NCI-H1105 (cell line): ENCODE results near the gene TNN.

Source experiments
- DNase-seq: peaks from one replicate; lab custom pipeline; 2025; lab: John Stamatoyannopoulos, UW

The TNN gene

DNA sequence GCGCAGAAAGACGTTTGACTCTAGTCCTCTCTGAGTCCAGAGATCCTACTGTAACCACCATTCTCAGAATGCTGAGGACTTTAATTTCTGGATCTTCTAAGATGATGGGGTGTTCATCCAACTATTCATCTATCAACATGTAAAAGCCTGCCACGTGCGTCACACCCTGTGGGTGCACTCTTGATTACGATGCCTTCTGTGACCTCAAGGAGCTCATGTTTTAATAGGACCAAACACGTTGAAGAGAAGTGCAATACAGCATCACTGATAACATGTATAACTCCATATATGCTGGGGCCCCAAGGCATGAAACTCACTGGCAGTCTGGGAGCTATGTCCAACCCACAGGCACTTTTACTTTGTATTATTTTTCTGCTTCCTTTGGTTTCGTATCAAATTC is 105.9 kb downstream of the TNN start:
- no peak for DNase-seq

GRCh38 chr1:175174309-175175102 is 106.9 kb downstream of the TNN start:
- DNase-seq, result no peak

- DNase-seq, result no peak
Observed at GRCh38 chr1:175176246-175176645, 108.6 kb downstream of the TNN start.

- no peak for DNase-seq
Observed at GRCh38 chr1:175178056-175178455, 110.4 kb downstream of the TNN start.

DNA sequence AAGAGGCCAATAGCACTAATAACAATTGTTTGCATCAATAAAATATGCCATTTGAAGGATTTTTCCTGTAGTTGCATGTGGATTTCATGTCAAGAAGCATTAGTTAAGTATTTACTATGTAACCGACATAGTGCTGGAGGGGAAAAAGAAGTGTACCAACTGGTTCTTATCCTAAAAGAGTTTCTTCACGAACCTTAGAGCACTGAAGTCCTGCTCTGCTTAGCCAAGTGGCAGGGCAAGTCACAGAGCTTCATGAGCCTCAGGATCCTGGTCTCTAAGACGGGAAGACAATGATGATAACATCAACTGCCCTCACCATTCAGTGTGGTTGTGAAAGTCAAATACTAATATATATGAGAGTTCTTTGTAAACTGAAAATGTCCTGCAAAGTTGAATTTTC is 110.8 kb downstream of the TNN start:
- DNase-seq, result no peak

DNA sequence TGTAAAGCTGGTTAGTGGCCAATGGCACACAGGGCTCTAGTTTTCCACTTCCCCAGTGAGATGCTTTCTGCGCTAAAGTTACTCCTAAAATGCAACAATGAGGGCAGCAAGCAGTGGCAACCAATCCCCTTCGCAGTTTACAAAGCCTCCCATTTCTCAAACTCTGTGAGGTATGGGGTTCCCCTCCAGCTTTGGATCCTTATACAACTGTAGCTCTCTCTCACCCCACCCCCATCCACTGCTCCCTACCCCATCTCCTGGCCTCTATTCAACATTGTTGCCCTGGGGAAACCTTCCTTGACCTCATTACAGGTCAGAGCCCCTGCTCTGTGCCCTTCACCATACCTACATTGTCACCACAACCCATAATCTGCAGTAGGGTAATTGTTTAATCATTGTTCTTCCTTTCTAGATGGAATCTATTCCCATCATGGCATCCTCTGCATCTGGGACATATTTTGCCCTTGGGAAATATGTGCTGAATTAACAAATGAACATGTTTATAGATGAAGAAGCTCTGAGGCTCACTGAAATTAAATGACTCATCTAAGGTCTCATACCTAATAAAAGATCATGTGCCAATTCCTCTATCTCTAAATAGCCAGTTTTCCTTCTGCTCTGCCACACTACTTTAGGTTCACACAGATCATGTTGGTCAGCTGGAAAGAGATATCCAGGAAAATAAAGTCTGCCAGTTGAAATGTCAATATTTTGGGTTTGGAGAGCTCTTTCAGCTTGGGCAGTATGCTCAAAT is 112.4 kb downstream of the TNN start:
- no peak for DNase-seq

- DNase-seq, result no peak
Observed at GRCh38 chr1:175182201-175182746, 114.6 kb downstream of the TNN start.

GRCh38 chr1:175183586-175183985 is 116.0 kb downstream of the TNN start:
- DNase-seq, result no peak

DNA sequence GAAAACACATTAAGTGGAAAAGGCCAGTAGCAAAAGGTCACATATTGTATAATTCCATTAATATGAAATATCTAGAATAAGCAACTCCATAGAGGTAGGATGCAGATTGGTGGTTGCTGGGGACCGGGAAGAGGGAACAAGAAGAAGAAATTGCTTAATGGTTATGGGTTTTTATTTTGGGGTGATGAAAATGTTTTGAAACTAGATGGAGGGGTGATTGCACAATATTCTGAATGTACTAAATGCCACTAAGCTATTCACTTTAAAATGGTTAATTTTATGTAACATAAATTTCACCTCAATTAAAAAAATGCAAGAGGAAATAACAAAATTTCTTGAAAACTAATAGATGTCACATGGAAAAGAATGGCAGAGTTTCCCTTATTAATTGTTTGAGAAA is 118.3 kb downstream of the TNN start:
- no peak for DNase-seq

DNA sequence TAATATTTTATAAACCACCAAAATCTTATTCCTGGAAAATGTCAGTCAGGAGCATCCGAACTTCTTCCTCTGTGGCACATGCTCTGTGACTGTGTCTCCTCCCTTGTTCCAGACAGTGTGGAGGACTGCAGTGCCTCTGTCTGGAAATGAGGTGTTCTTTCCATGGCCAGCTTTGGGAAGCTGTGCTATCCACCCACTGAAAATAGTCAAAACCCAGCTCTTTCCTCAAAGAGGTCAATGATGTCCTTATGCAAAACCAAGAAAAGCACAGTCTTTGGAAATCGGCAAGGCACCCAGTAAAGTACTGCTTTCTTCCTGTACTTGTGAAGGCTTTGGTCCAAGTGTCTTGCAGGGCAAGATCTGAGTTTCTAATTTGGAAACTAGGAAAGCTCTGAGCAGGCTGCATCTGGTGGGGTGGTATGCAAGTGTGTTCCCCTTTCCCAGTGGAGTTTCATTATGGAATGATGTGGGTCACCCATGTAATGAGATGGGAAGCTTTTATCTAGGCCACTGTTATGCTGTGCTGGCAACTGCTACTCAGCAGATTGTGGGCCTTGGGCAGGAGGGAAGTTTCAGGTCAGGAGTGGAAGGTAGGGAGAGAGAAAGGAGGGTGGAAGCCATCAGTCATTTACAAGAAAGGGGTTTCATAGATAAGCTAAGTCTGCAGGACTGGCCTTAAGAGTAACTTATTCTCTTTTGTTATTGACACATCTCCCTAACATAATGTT is 119.0 kb downstream of the TNN start:
- no peak for DNase-seq

- DNase-seq, result no peak
Observed at GRCh38 chr1:175188936-175189335, 121.3 kb downstream of the TNN start.

GRCh38 chr1:175191659-175192058 is 124.0 kb downstream of the TNN start:
- no peak for DNase-seq

GRCh38 chr1:175192111-175192629 is 124.5 kb downstream of the TNN start:
- DNase-seq, result peak; percentile 31

GRCh38 chr1:175192630-175193526 is 125.2 kb downstream of the TNN start, which contains the start of gene KIAA0040:
Gene KIAA0040, minus strand, starts transcription at chr1:175192776. Its CDS starts 31,763 bp downstream, at chr1:175161013.
- DNase-seq, result peak; percentile 15

- DNase-seq, result no peak
Observed at GRCh38 chr1:175193527-175193910, 125.9 kb downstream of the TNN start.

GRCh38 chr1:175195281-175195680 is 127.6 kb downstream of the TNN start:
- no peak for DNase-seq

GRCh38 chr1:175195798-175196197 is 128.2 kb downstream of the TNN start:
- no peak for DNase-seq

- no peak for DNase-seq
Observed at GRCh38 chr1:175197531-175197930, 129.9 kb downstream of the TNN start.
